Muscle of leg (tissue), 11 donors: ENCODE results near the gene FDX2. TPM values are rescaled to one million over a fixed set of nuclear protein-coding genes. Genes with fewer than 3 reads are reported as not detected.

Experiments used
- DNase-seq: peaks from one replicate; pipeline ENCODE4 v3.0.0; 2013
- H3K27ac ChIP-seq: one replicate; pipeline ENCODE4 v1.5.1; 2013; ENCODE audit warnings: mild to moderate bottlenecking, low read length, control low read depth
- H3K27me3 ChIP-seq: one replicate; pipeline ENCODE4 v1.6.1; 2013; ENCODE audit warnings: low read length; ENCODE audit not compliant: control insufficient read depth, insufficient read depth
- H3K36me3 ChIP-seq: one replicate; pipeline ENCODE4 v1.6.1; 2013; ENCODE audit warnings: low read length; ENCODE audit not compliant: control insufficient read depth, insufficient read depth
- H3K4me1 ChIP-seq: one replicate; pipeline ENCODE4 v1.6.1; 2013; ENCODE audit warnings: low read length; ENCODE audit not compliant: control insufficient read depth, insufficient read depth
- H3K4me3 ChIP-seq: one replicate; pipeline ENCODE4 v1.5.1; 2013; ENCODE audit warnings: low read length, control low read depth
- H3K9me3 ChIP-seq: replicated peaks from 2 replicates; pipeline ENCODE4 v1.6.1; 2013; ENCODE audit warnings: low read depth, low read length; ENCODE audit not compliant: control insufficient read depth
- WGBS: methylation state at CpG from one replicate; pipeline ENCODE4 v1.1.5; 2013; ENCODE audit warnings: missing lambda C conversion rate; ENCODE audit not compliant: insufficient coverage; 5-methylcytosine and 5-hydroxymethylcytosine counted together
- polyA plus RNA-seq, 8 donors: library from polyadenylated mRNA; unstranded; fragments of 120-200 nt; gene quantifications; one replicate each; pipeline versions ENCODE4 v1.2.1 to v1.2.3, GENCODE V29; 2013; ENCODE audit warnings: inconsistent platforms in 1 of 8, low replicate concordance in 1 of 8; ENCODE audit not compliant: insufficient read length in 8 of 8, insufficient read depth in 1 of 8
- total RNA-seq: library from RNA; stranded (reverse); fragments of 120-200 nt; gene quantifications from one replicate; pipeline ENCODE4 v1.2.4, GENCODE V29; 2013

Gene FDX2
- total and polyA plus RNA-seq, 9 donors: 16.9 to 21.6 (median 19.1) TPM

- Histone ChIP-seq H3K27me3 (peaks cover 100% of the 10 kb centered on the region), H3K4me3 (peak overlapping the region; percentile 17), H3K4me1 (peaks cover 71% of the 10 kb centered on the region), H3K27ac (no peak overlapping the region), H3K36me3 (no peaks in the 10 kb centered on the region), H3K9me3 (no peaks in the 10 kb centered on the region)
- WGBS: 2% methylated on average over 44 of the region's 49 CpGs
- DNase-seq: no peak
Measured at GRCh38 chr19:10291554-10292205, 24.1 kb downstream of the FDX2 start.

DNA sequence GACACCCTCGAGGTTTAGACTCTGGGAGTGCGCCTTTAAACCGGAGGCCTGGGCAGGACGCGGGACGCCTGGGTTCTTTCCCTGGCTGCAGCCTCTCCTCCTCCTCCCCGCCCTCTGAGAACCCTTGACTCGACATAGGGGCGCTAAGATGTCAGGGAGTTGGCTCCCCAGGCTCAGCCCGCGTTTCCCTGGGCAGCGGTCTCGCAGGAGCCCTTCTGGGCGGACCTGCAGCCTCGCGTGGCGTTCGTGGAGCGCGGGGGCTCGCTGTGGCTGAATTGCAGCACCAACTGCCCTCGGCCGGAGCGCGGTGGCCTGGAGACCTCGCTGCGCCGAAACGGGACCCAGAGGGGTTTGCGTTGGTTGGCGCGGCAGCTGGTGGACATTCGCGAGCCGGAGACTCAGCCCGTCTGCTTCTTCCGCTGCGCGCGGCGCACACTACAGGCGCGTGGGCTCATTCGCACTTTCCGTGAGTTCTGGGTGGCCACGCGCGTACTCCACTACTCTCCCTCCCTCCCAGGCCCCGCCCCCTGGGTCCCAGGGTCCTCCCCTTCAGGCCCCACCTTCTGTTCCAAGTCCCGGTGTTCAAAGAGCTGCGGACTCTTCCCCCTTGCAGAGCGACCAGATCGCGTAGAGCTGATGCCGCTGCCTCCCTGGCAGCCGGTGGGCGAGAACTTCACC, 24.8 kb downstream of the FDX2 start:
- Histone ChIP-seq H3K27ac (no peak overlapping the region), H3K9me3 (no peaks in the 10 kb centered on the region), H3K36me3 (no peaks in the 10 kb centered on the region), H3K4me1 (peaks cover 72% of the 10 kb centered on the region), H3K4me3 (peak overlapping the region; percentile 15), H3K27me3 (peaks cover 100% of the 10 kb centered on the region)
- no peak for DNase-seq
- WGBS: under 1% methylated on average over 55 of the region's 57 CpGs

GRCh38 chr19:10290357-10290875, 25.4 kb downstream of the FDX2 start:
- Histone ChIP-seq H3K4me1 (peaks cover 66% of the 10 kb centered on the region), H3K4me3 (no peak overlapping the region), H3K27ac (no peak overlapping the region), H3K36me3 (no peaks in the 10 kb centered on the region), H3K9me3 (no peaks in the 10 kb centered on the region), H3K27me3 (peaks cover 95% of the 10 kb centered on the region)
- DNase-seq: no peak
- 0% methylated on average over 30 of the region's 30 CpGs for WGBS

DNA sequence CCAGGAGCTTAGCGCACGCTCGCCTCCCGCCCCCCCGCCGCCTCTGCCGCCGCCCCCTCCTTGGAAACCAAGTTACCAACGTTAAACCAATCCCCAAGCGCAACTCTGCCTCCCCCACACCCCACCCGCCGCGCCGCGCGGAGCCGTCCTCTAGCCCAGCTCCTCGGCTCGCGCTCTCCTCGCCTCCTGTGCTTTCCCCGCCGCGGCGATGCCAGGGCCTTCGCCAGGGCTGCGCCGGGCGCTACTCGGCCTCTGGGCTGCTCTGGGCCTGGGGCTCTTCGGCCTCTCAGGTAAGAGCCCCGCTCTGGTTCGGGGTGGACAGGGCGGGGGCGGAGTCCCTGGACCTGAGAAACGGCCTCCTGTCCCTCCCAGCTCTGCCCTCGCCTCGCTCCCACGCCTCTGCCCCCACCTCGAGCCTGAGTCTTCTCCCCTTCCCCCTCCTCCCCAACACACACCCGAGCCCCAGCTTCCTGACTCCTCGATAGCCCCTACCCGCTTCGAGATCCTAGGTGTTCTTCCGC, 25.9 kb downstream of the FDX2 start, which contains the start of gene ICAM5:
Gene ICAM5, plus strand, starts transcription at position 117 of the 521 bp plus-strand sequence. Its CDS starts 92 bp downstream, at position 209.
- no peaks in the 10 kb centered on the region for H3K9me3 ChIP-seq
- H3K4me1 ChIP-seq: peaks cover 62% of the 10 kb centered on the region
- peak within 1 kb of the TSS; percentile 17 for H3K4me3 ChIP-seq
- 2% methylated on average over 44 of the region's 45 CpGs for WGBS
- H3K27ac ChIP-seq: no peak within 1 kb of the TSS
- no peaks in the 10 kb centered on the region for H3K36me3 ChIP-seq
- peaks cover 90% of the 10 kb centered on the region for H3K27me3 ChIP-seq
- DNase-seq: no peak

DNA sequence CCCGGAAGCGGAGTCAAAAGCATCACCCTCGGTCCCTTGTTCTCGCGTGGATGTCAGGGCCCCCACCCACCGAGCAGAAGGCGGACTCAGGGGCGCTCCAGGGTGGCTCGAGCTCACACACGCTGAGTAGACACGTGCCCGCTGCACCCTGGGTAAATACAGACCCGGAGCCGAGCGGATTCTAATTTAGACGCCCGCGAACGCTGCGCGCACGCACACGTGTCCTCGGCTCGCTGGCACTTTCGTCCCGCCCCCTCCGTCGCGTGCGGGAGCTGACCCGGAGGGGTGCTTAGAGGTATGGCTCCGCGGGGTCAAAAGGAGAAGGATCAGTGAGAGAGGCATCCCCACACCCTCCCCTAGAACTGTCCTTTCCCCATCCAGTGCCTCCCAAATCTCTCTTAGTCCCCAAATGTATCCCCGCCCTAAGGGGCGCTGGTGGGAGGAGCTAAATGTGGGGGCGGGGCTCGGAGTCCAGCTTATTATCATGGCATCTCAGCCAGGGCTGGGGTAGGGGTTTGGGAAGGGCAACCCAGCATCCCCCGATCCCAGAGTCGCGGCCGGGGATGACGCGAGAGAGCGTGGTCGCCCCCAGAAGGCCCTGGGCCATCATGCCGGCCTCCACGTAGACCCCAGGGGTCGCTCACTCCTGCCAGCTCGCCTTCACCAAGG, 26.5 kb downstream of the FDX2 start:
- Histone ChIP-seq H3K4me1 (peaks cover 62% of the 10 kb centered on the region), H3K27ac (no peak overlapping the region), H3K36me3 (no peaks in the 10 kb centered on the region), H3K27me3 (peaks cover 84% of the 10 kb centered on the region), H3K4me3 (peak overlapping the region; percentile 17), H3K9me3 (no peaks in the 10 kb centered on the region)
- DNase-seq: no peak
- under 1% methylated on average over 29 of the region's 50 CpGs for WGBS

- H3K9me3 ChIP-seq: no peaks in the 10 kb centered on the region
- H3K4me1 ChIP-seq: peaks cover 62% of the 10 kb centered on the region
- DNase-seq: peak; percentile 57
- H3K4me3 ChIP-seq: peak overlapping the region; percentile 17
- WGBS: 0% methylated on average over 7 of the region's 23 CpGs
- H3K27ac ChIP-seq: no peak overlapping the region
- H3K36me3 ChIP-seq: no peaks in the 10 kb centered on the region
- peaks cover 78% of the 10 kb centered on the region for H3K27me3 ChIP-seq
Measured at GRCh38 chr19:10288662-10289166, 27.1 kb downstream of the FDX2 start.

GRCh38 chr19:10286803-10287737, 28.7 kb downstream of the FDX2 start, which contains the start of gene ICAM4:
TSS of gene ICAM4 (plus strand) at chr19:10286955. CDS start at chr19:10287013, 58 bp downstream.
- H3K27ac ChIP-seq: peak within 1 kb of the TSS; percentile 29
- H3K27me3 ChIP-seq: peaks cover 62% of the 10 kb centered on the region
- no peak within 1 kb of the TSS for H3K4me3 ChIP-seq
- H3K36me3 ChIP-seq: no peaks in the 10 kb centered on the region
- peak; percentile 54 for DNase-seq
- H3K4me1 ChIP-seq: peaks cover 54% of the 10 kb centered on the region
- H3K9me3 ChIP-seq: no peaks in the 10 kb centered on the region
- WGBS: 3% methylated on average over 53 of the region's 59 CpGs

DNA sequence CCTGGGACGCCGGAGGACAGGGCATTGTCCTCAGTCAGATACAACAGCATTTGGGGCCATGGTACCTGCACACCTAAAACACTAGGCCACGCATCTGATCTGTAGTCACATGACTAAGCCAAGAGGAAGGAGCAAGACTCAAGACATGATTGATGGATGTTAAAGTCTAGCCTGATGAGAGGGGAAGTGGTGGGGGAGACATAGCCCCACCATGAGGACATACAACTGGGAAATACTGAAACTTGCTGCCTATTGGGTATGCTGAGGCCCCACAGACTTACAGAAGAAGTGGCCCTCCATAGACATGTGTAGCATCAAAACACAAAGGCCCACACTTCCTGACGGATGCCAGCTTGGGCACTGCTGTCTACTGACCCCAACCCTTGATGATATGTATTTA, 30.4 kb downstream of the FDX2 start:
- Histone ChIP-seq H3K4me1 (peaks cover 37% of the 10 kb centered on the region), H3K36me3 (no peaks in the 10 kb centered on the region), H3K27me3 (peaks cover 45% of the 10 kb centered on the region), H3K27ac (no peak overlapping the region), H3K4me3 (no peak overlapping the region), H3K9me3 (no peaks in the 10 kb centered on the region)
- WGBS: 100% methylated on average over 1 of the region's 4 CpGs
- no peak for DNase-seq

DNA sequence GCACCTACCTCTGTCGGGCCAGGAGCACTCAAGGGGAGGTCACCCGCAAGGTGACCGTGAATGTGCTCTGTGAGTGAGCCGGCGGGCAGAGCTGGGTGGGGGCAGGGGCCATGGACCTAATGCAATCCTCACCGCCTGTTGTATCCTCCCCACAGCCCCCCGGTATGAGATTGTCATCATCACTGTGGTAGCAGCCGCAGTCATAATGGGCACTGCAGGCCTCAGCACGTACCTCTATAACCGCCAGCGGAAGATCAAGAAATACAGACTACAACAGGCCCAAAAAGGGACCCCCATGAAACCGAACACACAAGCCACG, 30.9 kb downstream of the FDX2 start:
- Histone ChIP-seq H3K27me3 (peaks cover 41% of the 10 kb centered on the region), H3K4me3 (no peak overlapping the region), H3K27ac (no peak overlapping the region), H3K36me3 (no peaks in the 10 kb centered on the region), H3K4me1 (peaks cover 32% of the 10 kb centered on the region), H3K9me3 (no peaks in the 10 kb centered on the region)
- 89% methylated on average over 12 of the region's 13 CpGs for WGBS
- no peak for DNase-seq
